ENCODE results near the gene RLIM. TPM values are rescaled to one million over a fixed set of nuclear protein-coding genes. Genes with fewer than 3 reads are reported as not detected.
"Not testable (repeated sequence)": the region's sequence is repeated elsewhere in the genome, so short reads cannot be mapped to it uniquely, and the experiment has no call there.

The RLIM gene
- polyA plus RNA-seq (2013, experiment 1 of 2) = 17.1 TPM
- 17.4 TPM for polyA plus RNA-seq (2013, experiment 2 of 2)

- Histone ChIP-seq H4K91ac (ENCODE audit: low read length) (peak within 1 kb of the TSS; percentile 90), H3K27ac (ENCODE audit: low read length, poor library complexity, severe bottlenecking) (peak within 1 kb of the TSS; percentile 82), H2BK5ac (ENCODE audit: low read depth, low read length, poor library complexity, severe bottlenecking) (peak within 1 kb of the TSS; percentile 92), H3K4me2 (ENCODE audit: low read length, poor library complexity, severe bottlenecking) (peak within 1 kb of the TSS; percentile 33), H2BK15ac (ENCODE audit: low read depth, poor library complexity, severe bottlenecking) (no peak within 1 kb of the TSS), H2BK120ac (ENCODE audit: low read depth, low read length) (peak within 1 kb of the TSS; percentile 61), H3K4ac (ENCODE audit: low read depth in 1 of 2, low read length in 2 of 2) (peak within 1 kb of the TSS; percentile 98 to 99), H2BK12ac (ENCODE audit: low read length in 2 of 2) (no peak within 1 kb of the TSS), H2AFZ (ENCODE audit: low read depth, low read length) (no peak within 1 kb of the TSS), H3K4me3 (ENCODE audit: insufficient read depth in 1 of 2, low read depth in 1 of 2, low read length in 2 of 2) (peak within 1 kb of the TSS; percentile 77 to 91), H3K9me3 (ENCODE audit: control insufficient read depth, low read length) (no peaks in the 10 kb centered on the region), H3K9ac (ENCODE audit: low read length) (peak within 1 kb of the TSS; percentile 99), H2AK5ac (ENCODE audit: low read length, severe bottlenecking) (no peak within 1 kb of the TSS), H3K18ac (ENCODE audit: low read depth in 1 of 2, low read length in 2 of 2) (peak within 1 kb of the TSS; percentile 93 to 96), H3K4me1 (ENCODE audit: control insufficient read depth, insufficient read depth, low read depth, low read length) (no peaks in the 10 kb centered on the region), H4K8ac (ENCODE audit: low read length) (peak within 1 kb of the TSS; percentile 69), H3K79me1 (replicated peaks; ENCODE audit: low read length, poor library complexity, severe bottlenecking) (no peaks in the 10 kb centered on the region), H3K27me3 (ENCODE audit: control insufficient read depth in 1 of 2, insufficient read depth in 1 of 2, low read length in 2 of 2) (no peaks in the 10 kb centered on the region), H3K36me3 (ENCODE audit: control insufficient read depth in 1 of 2, insufficient read depth in 2 of 2, low read depth in 1 of 2, low read length in 2 of 2) (peaks cover 0 to 15% of the 10 kb centered on the region in 2 experiments), H3K23ac (ENCODE audit: low read length in 2 of 2) (no peak within 1 kb of the TSS), H3K14ac (ENCODE audit: low read length in 2 of 2) (peak within 1 kb of the TSS in 1 of 2 experiments; percentile 95)
- WGBS = 3% methylated on average over 42 of the region's 66 CpGs
- peak; percentile 96 for DNase-seq
Measured at GRCh38 chrX:74614093-74614909, at the start of gene RLIM. Gene RLIM (minus strand): TSS chrX:74614624. CDS start chrX:74595977, 18,647 bp downstream.

GRCh38 chrX:74656079-74656745, 41.8 kb upstream of the RLIM start:
- Histone ChIP-seq H3K9ac (ENCODE audit: low read length) (no peak overlapping the region), H3K18ac (ENCODE audit: low read depth in 1 of 2, low read length in 2 of 2) (no peak overlapping the region), H3K36me3 (ENCODE audit: control insufficient read depth in 1 of 2, insufficient read depth in 2 of 2, low read depth in 1 of 2, low read length in 2 of 2) (no peaks in the 10 kb centered on the region), H4K8ac (ENCODE audit: low read length) (no peak overlapping the region), H3K14ac (ENCODE audit: low read length in 2 of 2) (no peak overlapping the region), H2BK12ac (ENCODE audit: low read length in 2 of 2) (no peak overlapping the region), H2BK15ac (ENCODE audit: low read depth, poor library complexity, severe bottlenecking) (no peak overlapping the region), H3K4me1 (ENCODE audit: control insufficient read depth, insufficient read depth, low read depth, low read length) (no peaks in the 10 kb centered on the region), H3K9me3 (ENCODE audit: control insufficient read depth, low read length) (peaks cover 8% of the 10 kb centered on the region), H2AFZ (ENCODE audit: low read depth, low read length) (no peak overlapping the region), H2BK5ac (ENCODE audit: low read depth, low read length, poor library complexity, severe bottlenecking) (no peak overlapping the region), H4K91ac (ENCODE audit: low read length) (no peak overlapping the region), H3K79me1 (replicated peaks; ENCODE audit: low read length, poor library complexity, severe bottlenecking) (no peaks in the 10 kb centered on the region), H3K4me3 (ENCODE audit: insufficient read depth in 1 of 2, low read depth in 1 of 2, low read length in 2 of 2) (no peak overlapping the region), H2AK5ac (ENCODE audit: low read length, severe bottlenecking) (no peak overlapping the region), H3K23ac (ENCODE audit: low read length in 2 of 2) (no peak overlapping the region), H2BK120ac (ENCODE audit: low read depth, low read length) (no peak overlapping the region), H3K27me3 (ENCODE audit: control insufficient read depth in 1 of 2, insufficient read depth in 1 of 2, low read length in 2 of 2) (no peaks in the 10 kb centered on the region), H3K27ac (ENCODE audit: low read length, poor library complexity, severe bottlenecking) (no peak overlapping the region), H3K4me2 (ENCODE audit: low read length, poor library complexity, severe bottlenecking) (no peak overlapping the region), H3K4ac (ENCODE audit: low read depth in 1 of 2, low read length in 2 of 2) (no peak overlapping the region)
- WGBS = 37% methylated on average over 6 of the region's 6 CpGs
- peak; percentile 15 for DNase-seq

- H3K79me1 ChIP-seq (replicated peaks; ENCODE audit: low read length, poor library complexity, severe bottlenecking); H2BK15ac ChIP-seq (ENCODE audit: low read depth, poor library complexity, severe bottlenecking); DNase-seq; H3K14ac ChIP-seq (ENCODE audit: low read length in 2 of 2); H2AFZ ChIP-seq (ENCODE audit: low read depth, low read length); H3K4me3 ChIP-seq (ENCODE audit: insufficient read depth in 1 of 2, low read depth in 1 of 2, low read length in 2 of 2); H3K23ac ChIP-seq (ENCODE audit: low read length in 2 of 2); H2AK5ac ChIP-seq (ENCODE audit: low read length, severe bottlenecking); H3K4me2 ChIP-seq (ENCODE audit: low read length, poor library complexity, severe bottlenecking); H3K9ac ChIP-seq (ENCODE audit: low read length); H3K36me3 ChIP-seq (ENCODE audit: control insufficient read depth in 1 of 2, insufficient read depth in 2 of 2, low read depth in 1 of 2, low read length in 2 of 2); H4K8ac ChIP-seq (ENCODE audit: low read length); H4K91ac ChIP-seq (ENCODE audit: low read length); H2BK5ac ChIP-seq (ENCODE audit: low read depth, low read length, poor library complexity, severe bottlenecking); H3K27ac ChIP-seq (ENCODE audit: low read length, poor library complexity, severe bottlenecking); H3K9me3 ChIP-seq (ENCODE audit: control insufficient read depth, low read length); H3K27me3 ChIP-seq (ENCODE audit: control insufficient read depth in 1 of 2, insufficient read depth in 1 of 2, low read length in 2 of 2); H3K18ac ChIP-seq (ENCODE audit: low read depth in 1 of 2, low read length in 2 of 2); H2BK12ac ChIP-seq (ENCODE audit: low read length in 2 of 2); H3K4me1 ChIP-seq (ENCODE audit: control insufficient read depth, insufficient read depth, low read depth, low read length); H3K4ac ChIP-seq (ENCODE audit: low read depth in 1 of 2, low read length in 2 of 2); H2BK120ac ChIP-seq (ENCODE audit: low read depth, low read length): not testable (repeated sequence)
- 93% methylated on average over 2 of the region's 4 CpGs for WGBS
Measured at GRCh38 chrX:74654953-74655352, 40.5 kb upstream of the RLIM start.

- no peak overlapping the region for H3K14ac ChIP-seq (ENCODE audit: low read length in 2 of 2)
- H2BK12ac ChIP-seq (ENCODE audit: low read length in 2 of 2) = no peak overlapping the region
- H3K27me3 ChIP-seq (ENCODE audit: control insufficient read depth in 1 of 2, insufficient read depth in 1 of 2, low read length in 2 of 2) = peaks cover 0 to 9% of the 10 kb centered on the region in 2 experiments
- H3K9ac ChIP-seq (ENCODE audit: low read length) = no peak overlapping the region
- H3K79me1 ChIP-seq (replicated peaks; ENCODE audit: low read length, poor library complexity, severe bottlenecking) = no peaks in the 10 kb centered on the region
- H3K4me1 ChIP-seq (ENCODE audit: control insufficient read depth, insufficient read depth, low read depth, low read length) = no peaks in the 10 kb centered on the region
- H2BK15ac ChIP-seq (ENCODE audit: low read depth, poor library complexity, severe bottlenecking) = no peak overlapping the region
- no peak overlapping the region for H4K8ac ChIP-seq (ENCODE audit: low read length)
- no peak for DNase-seq
- H2AFZ ChIP-seq (ENCODE audit: low read depth, low read length) = no peak overlapping the region
- H3K18ac ChIP-seq (ENCODE audit: low read depth in 1 of 2, low read length in 2 of 2) = no peak overlapping the region
- H3K9me3 ChIP-seq (ENCODE audit: control insufficient read depth, low read length) = no peaks in the 10 kb centered on the region
- 79% methylated on average over 6 of the region's 9 CpGs for WGBS
- no peak overlapping the region for H2BK5ac ChIP-seq (ENCODE audit: low read depth, low read length, poor library complexity, severe bottlenecking)
- no peak overlapping the region for H3K4me3 ChIP-seq (ENCODE audit: insufficient read depth in 1 of 2, low read depth in 1 of 2, low read length in 2 of 2)
- H4K91ac ChIP-seq (ENCODE audit: low read length) = no peak overlapping the region
- H3K27ac ChIP-seq (ENCODE audit: low read length, poor library complexity, severe bottlenecking) = no peak overlapping the region
- no peak overlapping the region for H2AK5ac ChIP-seq (ENCODE audit: low read length, severe bottlenecking)
- no peak overlapping the region for H3K23ac ChIP-seq (ENCODE audit: low read length in 2 of 2)
- no peak overlapping the region for H3K4ac ChIP-seq (ENCODE audit: low read depth in 1 of 2, low read length in 2 of 2)
- no peaks in the 10 kb centered on the region for H3K36me3 ChIP-seq (ENCODE audit: control insufficient read depth in 1 of 2, insufficient read depth in 2 of 2, low read depth in 1 of 2, low read length in 2 of 2)
- no peak overlapping the region for H2BK120ac ChIP-seq (ENCODE audit: low read depth, low read length)
- no peak overlapping the region for H3K4me2 ChIP-seq (ENCODE audit: low read length, poor library complexity, severe bottlenecking)
Measured at GRCh38 chrX:74636749-74637314, 22.4 kb upstream of the RLIM start.

Measured in mesenchymal stem cell (in vitro differentiated cells and primary cell).